WTC11 (cell line): ENCODE measurements around the gene COPS3.

Experiments
- FOXJ3 ChIP-seq: sonication (generic); formaldehyde crosslinking; IDR thresholded peaks from 2 replicates; pipeline ENCODE4 v1.9.0; 2021; ENCODE audit warnings: missing genetic modification reagents, mild to moderate bottlenecking, borderline replicate concordance
- IRF2 ChIP-seq: sonication (generic); formaldehyde crosslinking; IDR thresholded peaks from 2 replicates; pipeline ENCODE4 v1.8.0; 2022; ENCODE audit warnings: low read depth, missing genetic modification reagents, borderline replicate concordance
- USF2 ChIP-seq: sonication (generic); formaldehyde crosslinking; IDR thresholded peaks from 2 replicates; pipeline ENCODE4 v1.8.1; 2023; ENCODE audit warnings: mild to moderate bottlenecking, missing genetic modification reagents, moderate library complexity
- ZNF121 ChIP-seq: sonication (generic); formaldehyde crosslinking; IDR thresholded peaks from 2 replicates; pipeline ENCODE4 v1.8.0; 2023; ENCODE audit warnings: missing genetic modification reagents
- TF ChIP-seq, protein P1 (sequence below): fragments of 200-600 bp; IDR thresholded peaks from 2 replicates; pipeline ENCODE4 v1.8.0; 2022; ENCODE audit warnings: antibody characterized with exemption
- TF ChIP-seq, protein P2 (sequence below): sonication (generic); formaldehyde crosslinking; IDR thresholded peaks from 2 replicates; pipeline ENCODE4 v1.8.1; 2022; ENCODE audit warnings: low read depth, mild to moderate bottlenecking, moderate library complexity, missing genetic modification reagents, borderline replicate concordance
- TF ChIP-seq, protein P3 (sequence below): sonication (generic); formaldehyde crosslinking; IDR thresholded peaks from 2 replicates; pipeline ENCODE4 v1.8.0; 2023; ENCODE audit warnings: mild to moderate bottlenecking, missing genetic modification reagents

- TF ChIP-seq, protein P1, sequence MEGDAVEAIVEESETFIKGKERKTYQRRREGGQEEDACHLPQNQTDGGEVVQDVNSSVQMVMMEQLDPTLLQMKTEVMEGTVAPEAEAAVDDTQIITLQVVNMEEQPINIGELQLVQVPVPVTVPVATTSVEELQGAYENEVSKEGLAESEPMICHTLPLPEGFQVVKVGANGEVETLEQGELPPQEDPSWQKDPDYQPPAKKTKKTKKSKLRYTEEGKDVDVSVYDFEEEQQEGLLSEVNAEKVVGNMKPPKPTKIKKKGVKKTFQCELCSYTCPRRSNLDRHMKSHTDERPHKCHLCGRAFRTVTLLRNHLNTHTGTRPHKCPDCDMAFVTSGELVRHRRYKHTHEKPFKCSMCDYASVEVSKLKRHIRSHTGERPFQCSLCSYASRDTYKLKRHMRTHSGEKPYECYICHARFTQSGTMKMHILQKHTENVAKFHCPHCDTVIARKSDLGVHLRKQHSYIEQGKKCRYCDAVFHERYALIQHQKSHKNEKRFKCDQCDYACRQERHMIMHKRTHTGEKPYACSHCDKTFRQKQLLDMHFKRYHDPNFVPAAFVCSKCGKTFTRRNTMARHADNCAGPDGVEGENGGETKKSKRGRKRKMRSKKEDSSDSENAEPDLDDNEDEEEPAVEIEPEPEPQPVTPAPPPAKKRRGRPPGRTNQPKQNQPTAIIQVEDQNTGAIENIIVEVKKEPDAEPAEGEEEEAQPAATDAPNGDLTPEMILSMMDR = no peak
- TF ChIP-seq USF2 = no peak
- TF ChIP-seq, protein P2, sequence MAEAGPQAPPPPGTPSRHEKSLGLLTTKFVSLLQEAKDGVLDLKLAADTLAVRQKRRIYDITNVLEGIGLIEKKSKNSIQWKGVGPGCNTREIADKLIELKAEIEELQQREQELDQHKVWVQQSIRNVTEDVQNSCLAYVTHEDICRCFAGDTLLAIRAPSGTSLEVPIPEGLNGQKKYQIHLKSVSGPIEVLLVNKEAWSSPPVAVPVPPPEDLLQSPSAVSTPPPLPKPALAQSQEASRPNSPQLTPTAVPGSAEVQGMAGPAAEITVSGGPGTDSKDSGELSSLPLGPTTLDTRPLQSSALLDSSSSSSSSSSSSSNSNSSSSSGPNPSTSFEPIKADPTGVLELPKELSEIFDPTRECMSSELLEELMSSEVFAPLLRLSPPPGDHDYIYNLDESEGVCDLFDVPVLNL (CRISPR knock-in tag) = no peak
- TF ChIP-seq ZNF121 (CRISPR knock-in tag) = no peak
- no peak for TF ChIP-seq FOXJ3 (CRISPR knock-in tag)
- TF ChIP-seq, protein P3, sequence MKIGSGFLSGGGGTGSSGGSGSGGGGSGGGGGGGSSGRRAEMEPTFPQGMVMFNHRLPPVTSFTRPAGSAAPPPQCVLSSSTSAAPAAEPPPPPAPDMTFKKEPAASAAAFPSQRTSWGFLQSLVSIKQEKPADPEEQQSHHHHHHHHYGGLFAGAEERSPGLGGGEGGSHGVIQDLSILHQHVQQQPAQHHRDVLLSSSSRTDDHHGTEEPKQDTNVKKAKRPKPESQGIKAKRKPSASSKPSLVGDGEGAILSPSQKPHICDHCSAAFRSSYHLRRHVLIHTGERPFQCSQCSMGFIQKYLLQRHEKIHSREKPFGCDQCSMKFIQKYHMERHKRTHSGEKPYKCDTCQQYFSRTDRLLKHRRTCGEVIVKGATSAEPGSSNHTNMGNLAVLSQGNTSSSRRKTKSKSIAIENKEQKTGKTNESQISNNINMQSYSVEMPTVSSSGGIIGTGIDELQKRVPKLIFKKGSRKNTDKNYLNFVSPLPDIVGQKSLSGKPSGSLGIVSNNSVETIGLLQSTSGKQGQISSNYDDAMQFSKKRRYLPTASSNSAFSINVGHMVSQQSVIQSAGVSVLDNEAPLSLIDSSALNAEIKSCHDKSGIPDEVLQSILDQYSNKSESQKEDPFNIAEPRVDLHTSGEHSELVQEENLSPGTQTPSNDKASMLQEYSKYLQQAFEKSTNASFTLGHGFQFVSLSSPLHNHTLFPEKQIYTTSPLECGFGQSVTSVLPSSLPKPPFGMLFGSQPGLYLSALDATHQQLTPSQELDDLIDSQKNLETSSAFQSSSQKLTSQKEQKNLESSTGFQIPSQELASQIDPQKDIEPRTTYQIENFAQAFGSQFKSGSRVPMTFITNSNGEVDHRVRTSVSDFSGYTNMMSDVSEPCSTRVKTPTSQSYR (CRISPR knock-in tag) = no peak
- no peak for TF ChIP-seq IRF2 (CRISPR knock-in tag)
Measured at GRCh38 chr17:17295141-17295540, 14.1 kb upstream of the COPS3 start.
